Transverse colon (tissue), 4 donors: Measurements from ENCODE around the gene PRG2.
"Not testable (repeated sequence)": the region's sequence is repeated elsewhere in the genome, so short reads cannot be mapped to it uniquely, and the experiment has no call there.

Source experiments
- POLR2A ChIP-seq: fragments of 450-650 bp; IDR thresholded peaks from one replicate; pipeline ENCODE4 v1.6.1; 2016; ENCODE audit warnings: antibody characterized with exemption, mild to moderate bottlenecking, moderate library complexity
- POLR2AphosphoS5 ChIP-seq, 3 donors: sonication (generic); formaldehyde crosslinking; IDR thresholded peaks; one replicate each; pipeline ENCODE4 v1.6.1; 2016; ENCODE audit warnings: antibody characterized with exemption in 3 of 3
- TF ChIP-seq, protein P1 (sequence below), 5 experiments: fragments of 200-600 bp in 3 of 5; fragments of 450-650 bp in 2 of 5; sonication (generic) in 3 of 5; IDR thresholded peaks; 1 replicate in 2 of 5; 2 replicates in 3 of 5; pipeline ENCODE4 v1.5.1; 2016 to 2017; ENCODE audit warnings: antibody characterized with exemption in 5 of 5, inconsistent platforms in 3 of 5, mild to moderate bottlenecking in 2 of 5, moderate library complexity in 1 of 5

DNA sequence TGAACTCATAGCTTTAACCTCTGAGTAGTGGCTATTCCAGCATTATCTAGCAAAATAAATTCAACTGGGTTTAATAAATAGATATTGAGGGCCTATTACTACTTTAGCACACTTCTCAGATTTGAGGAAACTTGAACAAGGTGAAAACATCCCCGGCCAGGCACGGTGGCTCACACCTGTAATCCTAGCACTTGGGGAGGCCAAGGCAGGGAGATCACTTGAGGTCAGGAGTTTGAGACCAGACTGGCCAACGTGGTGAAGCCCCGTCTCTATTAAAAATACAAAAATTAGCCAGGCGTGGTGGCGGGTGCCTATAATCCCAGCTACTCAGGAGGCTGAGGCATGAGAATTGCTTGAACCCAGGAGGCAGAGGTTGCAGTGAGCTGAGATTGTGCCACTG, 53.6 kb downstream of the PRG2 start:
- TF ChIP-seq, protein P1, sequence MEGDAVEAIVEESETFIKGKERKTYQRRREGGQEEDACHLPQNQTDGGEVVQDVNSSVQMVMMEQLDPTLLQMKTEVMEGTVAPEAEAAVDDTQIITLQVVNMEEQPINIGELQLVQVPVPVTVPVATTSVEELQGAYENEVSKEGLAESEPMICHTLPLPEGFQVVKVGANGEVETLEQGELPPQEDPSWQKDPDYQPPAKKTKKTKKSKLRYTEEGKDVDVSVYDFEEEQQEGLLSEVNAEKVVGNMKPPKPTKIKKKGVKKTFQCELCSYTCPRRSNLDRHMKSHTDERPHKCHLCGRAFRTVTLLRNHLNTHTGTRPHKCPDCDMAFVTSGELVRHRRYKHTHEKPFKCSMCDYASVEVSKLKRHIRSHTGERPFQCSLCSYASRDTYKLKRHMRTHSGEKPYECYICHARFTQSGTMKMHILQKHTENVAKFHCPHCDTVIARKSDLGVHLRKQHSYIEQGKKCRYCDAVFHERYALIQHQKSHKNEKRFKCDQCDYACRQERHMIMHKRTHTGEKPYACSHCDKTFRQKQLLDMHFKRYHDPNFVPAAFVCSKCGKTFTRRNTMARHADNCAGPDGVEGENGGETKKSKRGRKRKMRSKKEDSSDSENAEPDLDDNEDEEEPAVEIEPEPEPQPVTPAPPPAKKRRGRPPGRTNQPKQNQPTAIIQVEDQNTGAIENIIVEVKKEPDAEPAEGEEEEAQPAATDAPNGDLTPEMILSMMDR (IDR thresholded peaks at IDR 0.05), result not testable (repeated sequence)
- not testable (repeated sequence) for TF ChIP-seq POLR2A; POLR2AphosphoS5 (IDR thresholded peaks at IDR 0.05)
